HepG2 (cell line): Measurements from ENCODE around the gene DAPK3. TPM values are rescaled to one million over a fixed set of nuclear protein-coding genes. Genes with fewer than 3 reads are reported as not detected.
A peak's percentile ranks its signal among the peaks of the same experiment; 100 is the strongest.

Experiments
- FOXC1 ChIP-seq: sonication (generic); formaldehyde crosslinking; IDR thresholded peaks from 2 replicates; pipeline ENCODE4 v1.8.0; 2022; ENCODE audit warnings: mild to moderate bottlenecking, missing genetic modification reagents, borderline replicate concordance
- MIER2 ChIP-seq: IDR thresholded peaks from 2 replicates; pipeline ENCODE4 v1.6.1; 2016; ENCODE audit warnings: missing biosample characterization, missing genetic modification reagents
- MLXIP ChIP-seq: sonication (generic); formaldehyde crosslinking; IDR thresholded peaks from 2 replicates; pipeline ENCODE4 v1.9.0; 2021; ENCODE audit warnings: missing genetic modification reagents, borderline replicate concordance
- ZNF605 ChIP-seq: sonication (generic); formaldehyde crosslinking; IDR thresholded peaks from 2 replicates; pipeline ENCODE4 v1.8.0; 2022; ENCODE audit warnings: mild to moderate bottlenecking, missing genetic modification reagents
- ZNF644 ChIP-seq: IDR thresholded peaks from 2 replicates; pipeline ENCODE4 v1.6.1; 2016; ENCODE audit warnings: low read depth
- ZNF687 ChIP-seq: sonication (generic); formaldehyde crosslinking; IDR thresholded peaks from 2 replicates; pipeline ENCODE4 v1.5.1; 2020; ENCODE audit warnings: mild to moderate bottlenecking, missing genetic modification reagents, moderate library complexity
- ZNF7 ChIP-seq: IDR thresholded peaks from 2 replicates; pipeline ENCODE4 v1.6.1; 2016; ENCODE audit warnings: missing biosample characterization, missing genetic modification reagents
- polyA plus RNA-seq, 8 experiments: library from polyadenylated mRNA; depleted of rRNA in 3 of 8; stranded (reverse) in 7 of 8; unstranded in 1 of 8; fragments of >200 nt; fragmentation: Illumina TruSeq in 4 of 8; extraction: Trizol in 4 of 8; gene quantifications; 2 replicates each; pipeline versions ENCODE4 v1.2.1 to v1.2.3, GENCODE V29; 2011 to 2016; ENCODE audit warnings: low read depth in 4 of 8, missing spikeins in 1 of 8, mixed read lengths in 1 of 8; ENCODE audit not compliant: insufficient read depth in 1 of 8
- total RNA-seq, 5 experiments: library from RNA; depleted of rRNA; stranded (reverse); fragments of >200 nt; fragmentation: Illumina TruSeq; extraction: Trizol; gene quantifications; 2 replicates each; pipeline ENCODE4 v1.2.3, GENCODE V29; 2016; ENCODE audit warnings: low read depth in 1 of 5
- TF ChIP-seq, protein P1 (sequence below): sonication (generic); formaldehyde crosslinking; IDR thresholded peaks from 2 replicates; pipeline ENCODE4 v1.4.0; 2020; ENCODE audit warnings: mild to moderate bottlenecking, low read depth, missing genetic modification reagents
- TF ChIP-seq, protein P2 (sequence below): IDR thresholded peaks from 2 replicates; pipeline ENCODE4 v1.6.1; 2016; ENCODE audit warnings: missing compliant biosample characterization, missing genetic modification reagents, borderline replicate concordance
- TF ChIP-seq, protein P3 (sequence below): sonication (generic); formaldehyde crosslinking; IDR thresholded peaks from 2 replicates; pipeline ENCODE4 v1.4.0; 2020; ENCODE audit warnings: missing genetic modification reagents; ENCODE audit errors: not compliant biosample characterization
- TF ChIP-seq, protein P4 (sequence below), 2 experiments: sonication (generic) in 1 of 2; formaldehyde crosslinking in 1 of 2; IDR thresholded peaks; 2 replicates each; pipeline versions ENCODE4 v1.4.0 to v1.6.1; 2016 to 2020; ENCODE audit warnings: borderline replicate concordance in 1 of 2, low read depth in 1 of 2, mild to moderate bottlenecking in 1 of 2, missing genetic modification reagents in 1 of 2

Gene DAPK3
- total and polyA plus RNA-seq, 2 of the 13 experiments (the other 11 are each of a cell fraction or from before 2014, with no cell fraction given), result 30.5 to 37.3 TPM

DNA sequence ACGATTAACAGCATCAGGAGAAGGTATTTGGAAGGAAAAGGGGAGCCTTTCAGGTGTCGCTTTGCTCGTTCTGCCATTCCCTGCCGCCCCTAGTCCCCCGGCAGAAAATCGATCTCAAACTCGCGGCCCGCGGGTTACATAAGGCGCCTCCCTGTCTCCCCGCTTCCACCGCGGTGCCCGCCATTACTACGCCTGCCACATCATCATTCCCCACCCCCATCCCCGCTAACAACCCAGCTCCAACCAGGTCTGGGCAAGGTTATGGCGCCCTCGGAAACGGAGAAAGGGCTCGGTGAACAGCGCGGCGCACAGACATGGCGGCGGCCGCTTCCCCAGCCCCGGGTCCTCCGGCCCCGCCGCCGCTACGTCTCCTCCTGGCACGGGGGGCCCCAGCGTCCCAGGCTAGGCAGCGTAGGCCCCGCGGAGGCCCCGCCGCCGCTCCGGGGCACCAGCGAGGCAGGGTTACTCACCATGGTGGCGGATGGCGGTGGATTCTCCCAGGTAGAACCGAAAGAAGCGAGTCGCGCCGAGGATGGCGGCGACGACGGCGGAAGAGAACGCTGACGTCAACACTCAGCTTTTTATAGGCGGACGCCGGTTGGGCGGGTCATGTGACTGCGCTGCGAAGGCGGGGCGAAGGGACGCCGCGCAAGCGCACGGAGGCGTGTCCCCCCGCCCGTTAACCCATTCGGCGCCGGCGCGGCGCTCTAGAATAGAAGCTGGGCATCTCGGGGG lies 14.2 kb upstream of the DAPK3 start, which contains the start of gene EEF2 (continued):
- TF ChIP-seq ZNF687 (CRISPR knock-in tag), result peak; percentile 89
- TF ChIP-seq, protein P1, sequence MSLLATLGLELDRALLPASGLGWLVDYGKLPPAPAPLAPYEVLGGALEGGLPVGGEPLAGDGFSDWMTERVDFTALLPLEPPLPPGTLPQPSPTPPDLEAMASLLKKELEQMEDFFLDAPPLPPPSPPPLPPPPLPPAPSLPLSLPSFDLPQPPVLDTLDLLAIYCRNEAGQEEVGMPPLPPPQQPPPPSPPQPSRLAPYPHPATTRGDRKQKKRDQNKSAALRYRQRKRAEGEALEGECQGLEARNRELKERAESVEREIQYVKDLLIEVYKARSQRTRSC (CRISPR knock-in tag), result no peak
- TF ChIP-seq ZNF644 (CRISPR knock-in tag), result no peak
- TF ChIP-seq, protein P2, sequence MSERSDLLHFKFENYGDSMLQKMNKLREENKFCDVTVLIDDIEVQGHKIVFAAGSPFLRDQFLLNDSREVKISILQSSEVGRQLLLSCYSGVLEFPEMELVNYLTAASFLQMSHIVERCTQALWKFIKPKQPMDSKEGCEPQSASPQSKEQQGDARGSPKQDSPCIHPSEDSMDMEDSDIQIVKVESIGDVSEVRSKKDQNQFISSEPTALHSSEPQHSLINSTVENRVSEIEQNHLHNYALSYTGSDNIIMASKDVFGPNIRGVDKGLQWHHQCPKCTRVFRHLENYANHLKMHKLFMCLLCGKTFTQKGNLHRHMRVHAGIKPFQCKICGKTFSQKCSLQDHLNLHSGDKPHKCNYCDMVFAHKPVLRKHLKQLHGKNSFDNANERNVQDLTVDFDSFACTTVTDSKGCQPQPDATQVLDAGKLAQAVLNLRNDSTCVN (CRISPR knock-in tag), result 0 out of 2 replicates have a peak, but pooled peaks have one; percentile 68
- TF ChIP-seq MLXIP (CRISPR knock-in tag), result peak; percentile 60; the same call in 1 of the 2 replicates
- TF ChIP-seq ZNF605 (CRISPR knock-in tag), result no peak; the same call in none of the 2 replicates
- TF ChIP-seq, protein P3, sequence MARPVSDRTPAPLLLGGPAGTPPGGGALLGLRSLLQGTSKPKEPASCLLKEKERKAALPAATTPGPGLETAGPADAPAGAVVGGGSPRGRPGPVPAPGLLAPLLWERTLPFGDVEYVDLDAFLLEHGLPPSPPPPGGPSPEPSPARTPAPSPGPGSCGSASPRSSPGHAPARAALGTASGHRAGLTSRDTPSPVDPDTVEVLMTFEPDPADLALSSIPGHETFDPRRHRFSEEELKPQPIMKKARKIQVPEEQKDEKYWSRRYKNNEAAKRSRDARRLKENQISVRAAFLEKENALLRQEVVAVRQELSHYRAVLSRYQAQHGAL, result peak; percentile 43
- TF ChIP-seq, protein P4, sequence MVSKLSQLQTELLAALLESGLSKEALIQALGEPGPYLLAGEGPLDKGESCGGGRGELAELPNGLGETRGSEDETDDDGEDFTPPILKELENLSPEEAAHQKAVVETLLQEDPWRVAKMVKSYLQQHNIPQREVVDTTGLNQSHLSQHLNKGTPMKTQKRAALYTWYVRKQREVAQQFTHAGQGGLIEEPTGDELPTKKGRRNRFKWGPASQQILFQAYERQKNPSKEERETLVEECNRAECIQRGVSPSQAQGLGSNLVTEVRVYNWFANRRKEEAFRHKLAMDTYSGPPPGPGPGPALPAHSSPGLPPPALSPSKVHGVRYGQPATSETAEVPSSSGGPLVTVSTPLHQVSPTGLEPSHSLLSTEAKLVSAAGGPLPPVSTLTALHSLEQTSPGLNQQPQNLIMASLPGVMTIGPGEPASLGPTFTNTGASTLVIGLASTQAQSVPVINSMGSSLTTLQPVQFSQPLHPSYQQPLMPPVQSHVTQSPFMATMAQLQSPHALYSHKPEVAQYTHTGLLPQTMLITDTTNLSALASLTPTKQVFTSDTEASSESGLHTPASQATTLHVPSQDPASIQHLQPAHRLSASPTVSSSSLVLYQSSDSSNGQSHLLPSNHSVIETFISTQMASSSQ (IDR thresholded peaks at IDR 0.05; ENCODE audit: low read depth), result no peak
- TF ChIP-seq, protein P4 (CRISPR knock-in tag; IDR thresholded peaks at IDR 0.05; ENCODE audit: borderline replicate concordance), result no peak
- TF ChIP-seq MIER2 (CRISPR knock-in tag), result no peak
- TF ChIP-seq ZNF7 (CRISPR knock-in tag), result no peak
- peak; percentile 96 for TF ChIP-seq FOXC1 (CRISPR knock-in tag)
